ENCODE data around the gene CREB3L4.

CREB3L4 gene

DNA sequence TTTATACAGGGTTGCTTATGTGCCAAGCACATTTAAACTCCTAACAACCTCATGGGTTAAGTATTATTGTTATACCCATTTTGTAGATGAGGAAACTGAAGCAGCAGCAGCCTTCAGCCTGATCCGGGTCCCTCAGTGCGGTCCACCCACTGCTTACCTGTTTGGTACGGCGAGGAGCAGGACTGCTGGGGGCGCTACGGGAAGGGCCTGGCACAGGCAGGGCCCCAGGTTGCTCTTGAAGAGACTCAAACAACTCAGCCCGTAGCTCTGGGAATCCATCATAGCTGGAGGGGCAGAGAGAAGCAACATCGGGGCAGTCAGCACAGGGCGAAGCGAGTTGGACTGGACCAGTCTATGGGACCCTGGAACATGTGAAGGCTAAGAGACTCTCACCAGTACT is 30.4 kb upstream of the CREB3L4 start:
- DNase-seq = no peak

DNA sequence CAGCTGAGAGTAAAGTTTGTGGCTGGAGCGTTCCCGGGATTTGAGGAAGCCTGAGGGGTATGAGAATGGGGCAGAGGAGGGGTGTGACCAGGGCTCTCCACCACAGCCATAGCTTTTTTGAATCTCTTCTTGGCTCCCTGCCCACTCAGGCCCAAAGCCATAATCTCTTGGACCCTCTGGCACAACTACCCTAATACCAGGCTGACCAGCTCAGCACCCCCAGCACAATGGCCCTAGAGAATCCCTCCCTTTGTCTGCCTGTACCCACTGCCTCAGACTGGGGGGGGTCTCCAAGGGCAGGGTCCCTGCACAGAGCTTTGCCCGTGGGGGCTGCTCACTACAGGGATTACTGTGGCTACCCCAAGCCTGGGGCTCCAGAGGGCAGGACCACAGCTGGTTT is 28.7 kb upstream of the CREB3L4 start:
- DNase-seq = no peak

DNA sequence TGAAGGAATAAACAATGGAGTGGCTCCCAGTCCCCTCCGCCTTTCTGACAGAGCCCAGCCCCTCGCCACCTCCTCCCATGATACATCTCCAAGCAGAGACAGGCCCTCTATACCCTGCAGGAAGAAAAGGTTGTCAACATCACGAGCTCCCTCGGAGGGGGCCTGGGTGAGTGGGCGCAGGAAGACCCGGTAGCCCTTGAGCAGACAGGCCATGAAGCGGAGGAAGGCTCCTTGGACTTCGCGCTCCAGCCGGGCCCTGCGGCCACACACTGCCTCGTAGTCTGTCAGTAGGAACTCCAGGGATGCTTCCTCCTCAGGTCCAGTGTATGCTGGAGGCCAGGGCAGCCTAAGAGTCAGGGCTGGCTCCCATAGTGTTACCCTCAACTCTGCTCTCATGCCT is 28.2 kb upstream of the CREB3L4 start:
- no peak for DNase-seq

DNA sequence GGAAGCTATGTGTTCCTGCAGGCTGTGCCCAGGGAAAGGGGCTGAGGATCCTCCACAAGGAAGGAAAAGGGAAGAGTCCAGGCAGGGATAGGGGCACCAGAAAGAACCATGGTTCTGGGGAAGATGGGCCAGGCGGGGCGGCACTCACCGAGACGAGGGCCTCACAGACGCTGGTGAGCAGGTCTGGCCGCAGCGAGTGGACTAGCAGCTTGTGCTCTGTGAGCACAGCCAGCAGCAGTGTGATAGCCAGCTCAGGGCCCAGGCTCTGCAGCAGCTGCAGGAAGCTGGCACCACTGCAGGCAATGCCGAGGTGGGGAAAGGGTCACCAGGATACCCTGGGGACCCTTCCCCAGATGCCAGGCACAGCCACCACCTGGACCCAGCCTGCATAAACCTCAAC is 26.9 kb upstream of the CREB3L4 start:
- no peak for DNase-seq

DNA sequence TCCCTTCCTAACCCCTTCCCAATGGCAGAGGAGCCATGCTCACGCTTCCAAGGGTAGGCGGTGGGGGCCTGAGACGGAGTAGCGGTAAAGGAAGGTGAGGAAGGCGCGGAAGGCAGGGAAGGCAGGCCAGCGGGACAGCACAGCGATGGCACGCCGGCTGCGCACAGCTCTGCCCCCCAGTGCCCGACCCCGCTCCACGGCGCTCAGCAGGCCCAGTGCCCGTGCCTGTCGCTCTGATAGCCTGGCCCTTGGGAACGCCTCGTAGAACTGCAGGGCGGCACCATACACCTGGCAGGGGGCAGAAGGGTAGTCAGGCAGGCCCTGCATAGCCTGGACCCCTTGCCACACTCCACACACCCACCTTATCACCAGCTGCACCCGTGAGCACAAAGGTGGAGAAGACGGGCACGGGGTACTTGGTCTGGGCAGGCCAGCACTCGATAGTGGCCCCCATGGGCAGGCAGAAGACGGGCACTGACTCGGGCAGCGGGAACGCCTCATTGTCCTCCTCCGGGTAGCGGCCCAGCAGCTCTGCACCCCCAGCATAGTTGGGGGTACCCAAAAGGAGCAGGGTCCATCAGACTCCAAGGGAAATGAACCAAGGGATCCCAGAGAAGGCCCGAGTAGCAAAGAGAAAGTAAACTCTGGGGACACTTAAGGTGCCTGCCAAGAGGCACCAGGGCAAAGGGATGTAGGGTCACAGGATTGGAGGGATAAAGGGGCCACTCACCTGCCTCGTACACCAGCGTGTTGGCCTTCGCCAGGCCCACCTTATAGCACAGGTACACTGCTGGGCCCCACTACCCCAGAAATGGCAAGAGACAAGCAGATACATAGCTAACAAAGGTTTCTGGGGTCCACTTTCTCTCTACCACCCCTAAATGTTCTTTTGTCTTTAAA is 25.6 kb upstream of the CREB3L4 start:
- DNase-seq = no peak

DNA sequence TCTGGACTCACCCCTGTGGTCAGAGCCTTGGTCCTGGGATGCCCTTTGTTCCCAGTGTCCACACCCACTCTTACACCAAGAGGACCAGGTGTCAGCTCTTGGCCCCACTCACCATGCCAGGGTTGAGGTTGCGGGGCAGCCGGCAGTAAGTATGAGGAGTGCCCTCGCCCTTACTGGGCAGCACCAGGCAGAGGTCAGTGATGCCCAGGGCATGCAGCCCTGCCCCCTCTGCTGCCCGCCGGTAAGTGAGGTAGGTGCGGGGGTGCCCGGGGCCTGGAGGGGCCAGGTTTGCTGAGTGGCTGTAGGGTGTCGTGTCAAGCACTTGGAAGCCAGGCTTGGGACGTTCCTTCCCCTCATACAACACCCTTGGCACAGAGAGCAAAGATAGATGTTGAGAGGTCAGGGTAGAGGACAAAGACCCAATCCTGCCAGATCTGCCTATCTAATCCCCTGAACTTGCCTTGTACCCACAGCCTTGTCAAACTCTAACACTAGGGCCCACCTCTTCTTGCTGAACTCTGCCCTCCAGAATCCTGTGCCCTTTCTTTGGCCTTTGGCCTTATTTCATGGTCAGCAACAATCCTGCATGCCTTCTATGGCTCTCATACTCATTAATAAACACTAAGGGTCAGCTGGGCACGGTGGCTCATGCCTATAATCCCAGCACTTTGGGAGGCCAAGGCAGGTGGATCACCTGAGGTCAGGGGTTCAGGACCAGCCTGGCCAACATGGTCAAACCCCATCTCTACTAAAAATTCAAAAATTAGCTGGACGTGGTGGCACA is 24.7 kb upstream of the CREB3L4 start:
- no peak for DNase-seq

DNA sequence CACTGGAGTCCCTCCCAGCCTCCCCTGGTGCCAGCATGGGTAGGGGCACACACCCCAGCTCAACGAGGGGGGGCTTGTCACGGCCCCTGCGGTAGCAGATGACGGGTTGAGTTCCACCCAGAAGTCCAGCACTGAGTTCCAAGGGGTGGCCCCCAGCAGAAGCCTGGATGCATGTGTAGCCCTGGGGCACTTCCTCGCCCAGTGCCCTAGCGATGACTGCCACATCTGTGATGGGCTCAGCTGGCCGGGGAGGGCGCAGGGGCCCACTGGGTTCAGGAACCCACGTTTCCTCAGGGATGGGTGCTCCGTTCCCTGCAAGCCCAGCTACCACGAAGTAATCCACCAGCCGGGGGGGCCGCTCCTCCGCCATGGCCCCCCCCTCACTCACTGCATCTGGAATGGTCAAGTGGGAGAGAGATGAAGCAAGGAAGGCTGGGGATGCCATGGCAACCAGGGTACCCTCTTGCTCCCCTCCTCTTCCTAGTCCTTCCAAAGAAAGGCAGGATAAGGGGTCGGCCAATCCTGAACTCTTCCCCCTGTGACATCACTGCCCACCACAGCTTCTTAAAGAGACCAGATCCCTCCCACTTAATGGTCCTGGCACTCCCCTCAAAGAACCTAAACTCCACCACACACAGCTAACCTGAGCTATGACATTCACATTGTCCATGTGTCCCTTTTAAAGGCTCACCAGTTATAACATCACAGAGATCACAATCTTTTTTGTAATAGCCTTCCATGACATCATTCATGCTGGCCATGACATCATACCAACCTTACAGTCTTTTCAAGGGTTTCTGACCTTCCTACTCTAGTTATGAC is 23.5 kb upstream of the CREB3L4 start:
- DNase-seq = peak; percentile 55 to 86 (median 79)

DNA sequence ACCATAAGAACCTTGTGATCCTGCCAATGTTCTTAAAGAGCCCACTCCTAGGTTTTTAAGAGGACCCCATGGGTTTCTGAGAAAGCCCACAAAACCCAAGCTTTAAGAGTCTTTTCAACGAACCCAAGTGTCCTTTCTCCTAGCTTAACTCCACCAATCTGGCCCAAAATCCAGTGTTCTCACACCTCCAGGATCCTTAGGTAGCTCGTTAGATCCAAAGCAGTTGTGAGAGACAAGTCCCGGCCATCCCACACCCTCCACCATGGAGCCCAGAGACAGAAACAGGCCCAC is 22.9 kb upstream of the CREB3L4 start:
- no peak for DNase-seq

DNA sequence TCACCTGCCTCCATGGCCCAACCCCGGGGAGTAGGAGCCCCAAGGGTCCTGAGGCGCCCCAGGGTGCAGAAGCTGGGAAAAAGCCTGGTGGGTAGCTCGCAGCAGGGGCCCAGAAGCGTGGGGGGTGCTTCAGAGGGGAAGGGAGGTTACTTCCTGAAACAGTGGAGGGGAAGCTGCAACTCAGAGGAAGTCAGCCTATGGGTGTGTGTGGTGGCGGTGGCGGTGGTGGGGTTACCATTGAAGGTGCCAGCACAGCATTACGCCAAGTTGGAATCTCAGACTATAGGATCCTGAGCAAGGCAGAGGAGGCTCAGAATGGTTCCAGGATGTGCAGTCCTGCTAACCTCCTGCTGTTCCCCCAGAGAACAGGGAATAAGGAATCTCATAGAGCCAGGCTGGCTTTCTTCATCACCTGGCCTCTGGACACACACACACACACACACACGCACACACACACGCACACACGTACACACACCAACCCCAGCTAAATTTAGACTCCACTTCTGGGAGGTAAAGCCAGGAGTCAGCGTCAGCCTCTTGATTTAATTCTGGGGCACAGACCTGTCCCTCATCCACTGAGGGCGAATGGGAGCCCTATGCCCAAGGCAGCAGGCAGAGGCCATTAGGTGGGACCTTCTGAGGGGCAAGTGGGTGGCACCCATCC is 22.4 kb upstream of the CREB3L4 start:
- DNase-seq = peak; percentile 91 to 96 (median 95)

DNA sequence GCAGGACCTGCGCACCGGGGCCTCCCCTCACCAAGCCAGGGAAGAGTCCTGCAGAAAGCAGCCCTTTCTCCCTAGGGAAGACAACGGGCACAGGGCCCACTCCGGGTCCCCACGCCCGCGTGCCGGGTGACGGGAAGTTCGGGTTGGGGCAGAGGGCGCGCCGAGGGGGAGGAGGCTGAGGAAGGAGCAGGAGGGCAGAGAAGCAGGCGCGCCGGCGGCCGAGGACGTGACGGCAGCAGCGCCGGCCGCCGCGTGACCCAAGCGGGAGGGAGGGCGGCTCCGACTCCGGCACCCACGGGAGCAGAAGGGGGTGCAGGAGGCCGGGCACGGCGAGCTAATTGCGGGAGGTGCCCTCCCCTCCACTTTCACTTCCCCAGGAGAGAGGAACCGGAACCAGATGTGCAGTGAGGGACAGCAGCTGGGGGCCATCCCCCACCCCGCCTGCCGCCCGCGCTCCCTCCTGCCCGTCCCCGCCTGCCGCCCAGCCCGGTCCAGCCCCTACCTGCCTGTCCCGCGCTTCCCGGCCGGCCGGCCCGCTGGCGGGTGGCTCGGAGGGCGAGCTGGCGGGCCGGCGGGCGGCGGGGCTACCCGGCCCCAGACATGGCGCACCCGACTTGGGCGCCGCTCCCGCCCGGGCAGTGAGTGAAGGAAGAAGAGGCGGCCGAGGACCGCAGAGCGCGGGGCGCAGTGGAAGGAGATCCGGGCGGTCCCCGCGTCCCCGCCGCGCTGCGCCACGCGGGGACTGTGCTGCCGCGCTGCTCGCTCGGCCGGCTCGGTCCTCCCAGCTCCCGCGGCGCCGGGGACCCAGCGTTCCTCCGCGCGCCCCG is 21.7 kb upstream of the CREB3L4 start:
- DNase-seq = peak; percentile 98 to 100 (median 99)

DNA sequence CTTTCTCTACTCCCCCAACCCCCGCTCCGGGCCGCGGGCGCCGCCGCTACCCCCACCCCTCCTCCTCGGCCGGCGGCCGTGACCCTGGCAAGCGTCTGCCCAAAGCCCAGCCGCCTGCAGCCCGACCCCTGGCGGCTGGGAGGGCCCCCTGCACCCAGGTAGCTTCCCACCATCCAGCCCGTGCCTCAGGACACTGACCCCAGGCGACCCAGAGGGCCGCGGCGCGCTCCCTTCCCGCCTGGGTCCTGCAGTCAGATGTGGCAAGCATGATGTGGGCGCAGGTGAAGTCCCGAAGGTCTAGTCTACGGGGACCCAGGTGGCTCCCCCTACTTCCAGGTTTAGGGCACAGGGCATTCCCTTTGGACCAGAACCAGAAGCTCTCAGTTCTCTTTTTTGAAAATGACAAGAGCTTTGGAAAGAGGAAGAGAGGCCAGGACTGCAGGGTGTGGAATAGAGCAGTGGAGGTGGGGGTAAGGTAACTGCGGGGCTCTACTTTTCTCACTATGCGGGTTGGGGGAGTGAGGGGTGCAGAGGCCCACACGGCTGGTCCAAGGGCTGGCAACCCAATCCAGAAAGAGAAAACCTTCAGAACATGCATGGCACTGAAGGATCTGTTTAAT is 21.0 kb upstream of the CREB3L4 start, which contains the start of gene DENND4B:
TSS of gene DENND4B (minus strand) at position 97 of the 620 bp plus-strand sequence. CDS start 2,344 bp downstream, outside the sequence.
- peak; percentile 91 to 95 (median 94) for DNase-seq

DNA sequence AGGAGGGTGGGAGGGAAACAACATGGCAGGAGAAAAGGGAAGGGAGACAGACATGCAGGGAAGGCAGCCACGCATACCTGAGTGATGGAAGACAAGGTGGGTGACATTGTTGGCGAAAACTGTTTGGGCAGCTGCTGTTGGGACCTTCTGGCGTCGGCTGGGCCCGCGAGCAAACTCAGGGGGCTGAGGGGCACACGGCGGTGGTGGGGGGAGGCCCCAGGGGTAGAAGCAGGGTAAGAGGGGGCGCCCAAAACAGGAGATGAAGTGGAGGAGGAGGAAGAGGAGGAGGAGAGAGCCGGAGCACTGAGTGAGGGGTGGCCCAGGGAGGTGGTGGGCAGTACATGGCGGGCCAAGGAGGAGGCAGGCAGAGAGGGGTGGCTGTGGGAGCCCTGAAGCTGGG is 16.5 kb upstream of the CREB3L4 start:
- no peak for DNase-seq

DNA sequence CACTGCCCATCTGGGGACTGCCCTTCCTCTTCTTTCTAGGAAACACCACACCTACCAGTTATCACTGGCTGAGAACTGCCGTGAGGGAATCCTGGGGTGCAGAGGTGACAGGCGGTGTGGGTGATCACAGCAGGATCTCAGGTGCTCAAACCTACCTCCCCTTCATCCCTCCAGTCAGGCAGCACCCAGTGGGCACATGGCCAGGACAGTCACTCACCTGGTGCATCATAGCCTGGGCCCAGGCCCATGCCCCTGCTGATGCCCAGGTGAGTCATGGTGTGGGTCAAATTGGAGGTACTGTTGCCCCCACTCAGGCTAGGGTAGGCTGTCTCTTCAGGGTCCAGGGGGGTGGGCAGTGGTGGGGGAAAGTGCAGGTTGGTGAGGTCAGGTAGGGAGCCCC is 15.9 kb upstream of the CREB3L4 start:
- no peak for DNase-seq

DNA sequence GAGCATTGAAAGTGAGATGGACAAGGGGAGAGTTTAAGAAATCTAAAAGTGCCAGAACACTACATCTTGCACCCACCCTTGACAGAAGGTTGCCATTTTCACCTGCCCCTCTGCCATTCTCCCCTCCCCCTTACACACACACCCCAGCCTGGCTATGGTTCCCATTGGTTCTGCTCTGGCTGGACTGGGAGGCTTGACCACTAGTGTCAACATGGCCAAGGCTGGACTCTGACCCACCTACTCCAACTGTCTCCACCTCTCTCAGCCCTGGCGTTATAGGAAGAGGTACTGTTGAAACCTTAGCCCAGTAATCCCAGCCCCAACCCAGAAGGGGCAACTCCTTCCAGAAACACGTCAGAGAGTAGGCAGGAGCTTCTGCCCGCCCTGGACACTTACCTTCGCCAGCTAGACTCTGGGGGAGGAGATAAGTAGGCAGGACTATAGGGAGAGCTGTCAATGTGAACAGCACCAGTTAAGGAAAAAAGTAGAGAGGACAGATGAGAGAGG is 13.8 kb upstream of the CREB3L4 start:
- no peak for DNase-seq

DNA sequence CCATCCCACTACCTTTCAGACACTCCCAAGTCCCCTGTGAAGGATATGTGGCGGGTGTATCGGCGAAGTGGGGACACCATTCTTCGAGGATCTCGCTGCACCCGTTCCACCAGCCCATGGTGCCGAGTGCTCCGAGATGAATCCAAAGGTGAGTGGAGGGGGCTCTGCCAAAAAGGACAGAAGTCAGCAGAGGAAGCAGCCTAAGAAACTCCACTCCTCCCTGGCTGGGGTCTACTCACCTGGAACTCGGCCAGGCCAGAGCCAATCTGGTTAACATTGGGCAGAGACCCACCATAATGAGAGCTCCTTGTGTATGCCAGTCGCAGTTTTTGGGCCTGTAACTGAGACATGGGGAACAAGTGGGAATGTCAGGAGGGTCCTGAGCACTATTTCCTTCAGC is 12.9 kb upstream of the CREB3L4 start:
- no peak for DNase-seq

DNA sequence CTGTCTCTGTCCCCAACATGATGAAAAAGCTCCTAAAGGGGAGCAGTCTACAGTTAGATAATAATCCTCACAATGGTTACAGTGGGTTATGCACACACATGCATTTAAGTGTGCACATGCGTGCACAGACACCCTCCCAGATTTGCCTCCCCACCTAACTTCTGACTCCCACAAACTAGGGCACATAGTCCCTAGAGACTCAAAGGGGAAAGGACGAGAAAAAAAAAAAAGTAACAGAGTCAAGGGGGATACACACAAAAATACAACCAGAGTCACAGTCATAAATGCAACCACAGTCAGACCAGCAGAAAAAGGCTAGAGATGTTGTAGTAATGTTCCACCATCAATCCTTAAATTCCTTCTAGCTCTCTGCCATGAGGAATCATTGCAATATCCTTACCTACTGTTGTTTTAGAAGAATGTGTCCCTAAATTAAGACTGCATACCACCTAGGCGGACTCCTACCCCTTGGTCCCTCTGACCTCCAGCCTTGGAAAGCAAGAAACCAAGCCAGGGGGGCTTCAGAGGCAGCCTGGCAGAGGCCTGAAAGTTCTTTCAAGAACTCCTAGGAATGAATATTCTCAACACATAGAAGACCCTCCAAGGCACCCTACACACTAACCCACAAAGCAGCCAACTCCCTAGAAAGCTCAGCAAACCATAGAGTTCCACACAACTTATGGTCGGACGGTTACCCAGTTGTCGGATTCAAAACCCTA is 10.5 kb upstream of the CREB3L4 start:
- DNase-seq = no peak

DNA sequence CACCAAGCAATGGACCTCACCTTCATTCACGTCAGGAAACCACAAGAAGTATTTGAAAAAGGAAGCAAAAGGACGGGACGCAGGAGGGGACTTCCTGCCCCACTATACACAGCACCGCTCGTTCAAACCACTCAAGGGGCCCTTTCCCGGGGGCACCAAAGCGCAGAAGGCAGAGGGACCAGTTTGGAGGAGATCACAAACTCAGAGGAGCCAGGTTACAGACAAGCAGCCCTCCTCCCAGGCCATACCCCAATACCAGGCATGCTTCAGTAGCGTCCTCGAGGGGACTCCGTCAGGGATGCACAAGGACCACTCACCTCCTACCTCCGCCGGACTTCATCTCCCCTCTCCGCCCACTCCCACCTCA is 10.0 kb upstream of the CREB3L4 start:
- DNase-seq = peak in 2 of 4 experiments; percentile 29 to 34

DNA sequence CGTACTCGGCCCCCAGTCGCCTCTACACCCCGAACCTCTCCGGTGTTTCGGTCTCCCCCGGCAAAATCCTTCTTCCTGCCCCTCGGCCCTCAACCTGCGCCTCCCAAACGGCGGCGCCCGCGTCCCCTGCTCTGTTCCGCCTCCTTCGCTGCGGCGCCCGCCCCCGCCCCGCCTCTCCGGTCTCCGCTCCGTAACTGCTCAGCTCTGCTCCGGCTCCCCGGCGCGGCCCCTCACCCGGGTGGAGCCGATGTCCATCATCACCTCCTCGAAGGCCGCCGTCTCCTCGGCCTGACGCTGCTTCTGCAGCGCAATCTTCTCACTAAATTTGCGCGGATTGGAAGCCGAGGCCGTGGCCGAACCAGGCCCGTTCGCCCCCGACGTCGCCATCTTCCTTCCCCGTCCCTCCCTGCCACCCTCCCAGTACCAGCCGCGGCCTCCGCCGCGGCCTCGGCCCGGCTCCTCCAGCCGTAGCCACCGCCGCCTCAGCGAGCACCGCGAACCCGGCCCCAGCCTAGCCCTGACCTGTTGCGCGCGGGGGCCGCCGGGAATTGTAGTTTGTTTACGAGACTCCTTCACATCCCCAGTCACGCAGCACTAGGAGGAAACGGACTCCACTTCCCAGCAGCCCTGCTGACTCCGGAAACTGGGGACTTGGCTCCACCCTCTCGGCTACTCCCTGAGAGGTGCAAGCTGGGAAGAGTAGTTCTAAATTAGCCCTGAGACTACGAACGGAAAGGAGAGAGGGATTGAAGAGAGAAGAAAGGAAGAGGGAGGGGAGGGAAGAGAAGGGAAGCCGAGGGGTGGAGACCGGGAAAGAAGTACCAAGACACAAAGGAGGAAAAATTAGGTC is 9.4 kb upstream of the CREB3L4 start, which contains the start of gene CRTC2:
TSS of gene CRTC2 (minus strand) at position 502 of the 850 bp plus-strand sequence. CDS start at position 387, 115 bp downstream.
- DNase-seq = peak; percentile 97 to 99 (median 98)

DNA sequence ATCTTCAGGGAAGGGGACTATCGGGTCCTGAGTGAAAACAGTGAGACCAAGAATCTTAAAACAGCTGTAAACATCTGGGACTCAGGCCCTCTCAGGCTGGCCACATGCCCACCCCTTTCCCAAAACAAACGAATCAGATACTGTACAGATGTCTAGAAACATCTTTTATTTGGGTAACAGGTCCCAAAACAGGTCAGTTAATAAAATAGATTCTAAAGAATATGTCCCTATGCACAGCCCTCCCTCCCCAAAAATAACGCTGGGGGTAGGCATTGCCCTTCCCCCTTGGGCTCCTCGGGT is 8.8 kb upstream of the CREB3L4 start:
- DNase-seq = no peak
